Measurements from ENCODE around the gene ZDHHC6.

The ZDHHC6 gene

DNA sequence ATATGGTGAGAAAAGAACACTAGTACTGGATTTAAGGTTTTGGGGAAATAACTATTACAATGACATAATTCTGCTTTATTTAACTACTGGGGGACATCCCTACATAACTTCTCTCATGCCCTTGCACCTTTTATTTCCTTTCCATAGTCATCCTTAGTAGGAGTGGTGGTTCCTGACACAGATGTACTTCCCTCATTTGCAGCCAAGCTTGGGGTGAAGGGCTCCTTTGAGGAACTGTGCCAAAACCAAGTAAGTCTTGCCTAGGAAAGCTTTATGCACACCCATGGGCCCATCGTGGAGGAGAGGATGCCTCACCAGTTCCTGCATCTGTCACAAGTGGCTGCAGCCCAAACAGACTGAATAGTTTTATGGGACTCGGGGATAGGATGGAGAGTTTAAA lies 20.6 kb downstream of the ZDHHC6 start:
- ChIA-PET CTCF (no interaction called here), POLR2A (no interaction called here)
- no peak for DNase-seq (ENCODE audit: extremely low spot score)
- TF ChIP-seq FOXM1 (IDR thresholded peaks at IDR 0.05; ENCODE audit: borderline replicate concordance) (no peak), BHLHE40 (IDR thresholded peaks at IDR 0.05; ENCODE audit: borderline replicate concordance) (no peak), LEF1 (IDR thresholded peaks at IDR 0.05; ENCODE audit: borderline replicate concordance) (no peak), SP1 (IDR thresholded peaks at IDR 0.05) (no peak), ZNF384 (IDR thresholded peaks at IDR 0.05) (no peak), ELF4 (IDR thresholded peaks at IDR 0.05) (no peak), CTBP1 (IDR thresholded peaks at IDR 0.05; ENCODE audit: borderline replicate concordance) (no peak), L3MBTL2 (conservative IDR thresholded peaks at IDR 0.05) (no peak), FOXA1 (IDR thresholded peaks at IDR 0.05) (no peak), FOXK2 (IDR thresholded peaks at IDR 0.05) (no peak), NFRKB (IDR thresholded peaks at IDR 0.05) (no peak), SUZ12 (IDR thresholded peaks at IDR 0.05) (no peak), HDGF (IDR thresholded peaks at IDR 0.05; ENCODE audit: borderline replicate concordance) (no peak), TARDBP (IDR thresholded peaks at IDR 0.05) (no peak)
- TF ChIP-seq, protein P1, sequence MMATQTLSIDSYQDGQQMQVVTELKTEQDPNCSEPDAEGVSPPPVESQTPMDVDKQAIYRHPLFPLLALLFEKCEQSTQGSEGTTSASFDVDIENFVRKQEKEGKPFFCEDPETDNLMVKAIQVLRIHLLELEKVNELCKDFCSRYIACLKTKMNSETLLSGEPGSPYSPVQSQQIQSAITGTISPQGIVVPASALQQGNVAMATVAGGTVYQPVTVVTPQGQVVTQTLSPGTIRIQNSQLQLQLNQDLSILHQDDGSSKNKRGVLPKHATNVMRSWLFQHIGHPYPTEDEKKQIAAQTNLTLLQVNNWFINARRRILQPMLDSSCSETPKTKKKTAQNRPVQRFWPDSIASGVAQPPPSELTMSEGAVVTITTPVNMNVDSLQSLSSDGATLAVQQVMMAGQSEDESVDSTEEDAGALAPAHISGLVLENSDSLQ (IDR thresholded peaks at IDR 0.05), result no peak

DNA sequence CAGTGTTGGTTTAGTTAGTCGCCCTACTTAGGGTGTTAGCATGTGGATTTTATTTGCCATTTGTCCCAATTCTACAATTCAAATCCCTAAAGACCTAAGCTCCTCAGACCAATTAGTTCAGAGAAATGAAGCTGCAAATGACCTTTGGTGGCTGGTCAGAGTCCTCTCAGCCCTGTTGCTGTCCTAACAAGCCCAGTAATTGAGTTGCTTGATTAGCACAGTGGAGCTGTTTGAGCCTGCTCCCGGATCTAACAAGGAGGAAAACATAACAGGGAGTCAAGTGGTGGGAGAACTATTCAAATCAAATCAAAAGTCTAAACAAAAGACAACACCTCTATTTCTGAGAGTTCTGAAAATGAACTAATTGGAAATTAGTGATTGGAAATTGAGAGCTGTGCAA lies 22.1 kb downstream of the ZDHHC6 start:
- ChIA-PET POLR2A (no interaction called here), CTCF (interaction anchor here (1.4 kb wide), 1 partner anchor 10 kb away, joined by 4 read pairs; no protein-coding TSS in a partner anchor)
- DNase-seq (ENCODE audit: extremely low spot score), result no peak
- TF ChIP-seq SUZ12 (IDR thresholded peaks at IDR 0.05) (no peak), HDGF (IDR thresholded peaks at IDR 0.05; ENCODE audit: borderline replicate concordance) (no peak), NFRKB (IDR thresholded peaks at IDR 0.05) (no peak), ARNT (IDR thresholded peaks at IDR 0.05) (no peak), FOXK2 (IDR thresholded peaks at IDR 0.05) (no peak), TARDBP (IDR thresholded peaks at IDR 0.05) (no peak), ZNF384 (IDR thresholded peaks at IDR 0.05) (no peak), FOXM1 (IDR thresholded peaks at IDR 0.05; ENCODE audit: borderline replicate concordance) (no peak), BHLHE40 (IDR thresholded peaks at IDR 0.05; ENCODE audit: borderline replicate concordance) (no peak), L3MBTL2 (conservative IDR thresholded peaks at IDR 0.05) (no peak), CTBP1 (IDR thresholded peaks at IDR 0.05; ENCODE audit: borderline replicate concordance) (no peak), ELF4 (IDR thresholded peaks at IDR 0.05) (no peak), SP1 (IDR thresholded peaks at IDR 0.05) (no peak), FOXA1 (IDR thresholded peaks at IDR 0.05) (no peak), LEF1 (IDR thresholded peaks at IDR 0.05; ENCODE audit: borderline replicate concordance) (no peak)
- TF ChIP-seq, protein P1 (IDR thresholded peaks at IDR 0.05), result no peak

DNA sequence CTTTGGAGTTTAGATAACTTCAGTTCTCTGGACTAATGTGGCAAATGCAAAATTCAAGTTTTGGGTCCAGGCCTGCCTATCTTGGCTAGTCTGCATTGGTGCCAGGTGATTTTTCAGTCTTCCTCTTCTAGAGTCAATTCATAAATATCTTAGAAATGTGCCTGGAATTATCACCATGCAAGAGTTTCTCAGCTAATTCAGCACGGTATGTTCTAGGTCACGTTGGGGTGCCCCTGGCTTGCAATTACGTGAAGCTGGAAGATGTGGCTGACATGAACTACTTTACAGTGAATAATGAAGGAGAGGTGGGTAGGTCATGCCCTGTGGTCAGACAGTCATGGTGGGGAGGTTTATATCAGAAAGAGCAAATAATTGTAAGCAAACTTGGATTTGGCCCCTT lies 25.0 kb downstream of the ZDHHC6 start:
- DNase-seq (ENCODE audit: extremely low spot score), result no peak
- TF ChIP-seq BHLHE40 (IDR thresholded peaks at IDR 0.05; ENCODE audit: borderline replicate concordance), result no peak
- no peak for TF ChIP-seq FOXK2 (IDR thresholded peaks at IDR 0.05)
- TF ChIP-seq LEF1 (IDR thresholded peaks at IDR 0.05; ENCODE audit: borderline replicate concordance), result no peak
- no peak for TF ChIP-seq FOXM1 (IDR thresholded peaks at IDR 0.05; ENCODE audit: borderline replicate concordance)
- TF ChIP-seq SUZ12 (IDR thresholded peaks at IDR 0.05), result no peak
- TF ChIP-seq ZNF384 (IDR thresholded peaks at IDR 0.05), result no peak
- no peak for TF ChIP-seq CTBP1 (IDR thresholded peaks at IDR 0.05; ENCODE audit: borderline replicate concordance)
- TF ChIP-seq, protein P1 (IDR thresholded peaks at IDR 0.05), result no peak
- no peak for TF ChIP-seq FOXA1 (IDR thresholded peaks at IDR 0.05)
- TF ChIP-seq SP1 (IDR thresholded peaks at IDR 0.05), result no peak
- TF ChIP-seq NFRKB (IDR thresholded peaks at IDR 0.05), result no peak
- TF ChIP-seq ELF4 (IDR thresholded peaks at IDR 0.05), result no peak
- TF ChIP-seq HDGF (IDR thresholded peaks at IDR 0.05; ENCODE audit: borderline replicate concordance), result no peak
- TF ChIP-seq TARDBP (IDR thresholded peaks at IDR 0.05), result no peak
- no peak for TF ChIP-seq ARNT (IDR thresholded peaks at IDR 0.05)
- ChIA-PET POLR2A (no interaction called here), CTCF (no interaction called here)

DNA sequence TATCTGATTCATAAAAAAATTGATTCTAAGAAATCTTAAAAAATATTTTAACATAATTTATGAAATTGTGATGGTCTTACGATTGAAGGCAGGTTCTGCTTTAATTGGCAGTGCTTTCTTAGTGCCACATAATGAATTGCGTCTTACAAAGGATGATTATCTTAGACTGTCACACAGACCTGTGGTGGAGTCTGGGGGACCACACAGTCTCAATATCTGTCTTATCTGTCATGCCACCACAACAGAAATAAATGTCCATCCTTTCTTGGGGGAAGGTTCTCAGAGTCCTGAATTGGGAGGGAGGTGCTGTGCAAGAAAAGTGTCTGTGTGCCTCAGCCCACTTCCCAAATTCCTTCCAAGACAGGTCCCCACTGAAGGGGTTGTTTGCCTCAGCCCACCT lies 34.0 kb downstream of the ZDHHC6 start:
- DNase-seq (ENCODE audit: extremely low spot score), result no peak
- CTCF ChIA-PET, result no interaction called here
- POLR2A ChIA-PET, result no interaction called here
- no peak for TF ChIP-seq BHLHE40 (IDR thresholded peaks at IDR 0.05; ENCODE audit: borderline replicate concordance)

DNA sequence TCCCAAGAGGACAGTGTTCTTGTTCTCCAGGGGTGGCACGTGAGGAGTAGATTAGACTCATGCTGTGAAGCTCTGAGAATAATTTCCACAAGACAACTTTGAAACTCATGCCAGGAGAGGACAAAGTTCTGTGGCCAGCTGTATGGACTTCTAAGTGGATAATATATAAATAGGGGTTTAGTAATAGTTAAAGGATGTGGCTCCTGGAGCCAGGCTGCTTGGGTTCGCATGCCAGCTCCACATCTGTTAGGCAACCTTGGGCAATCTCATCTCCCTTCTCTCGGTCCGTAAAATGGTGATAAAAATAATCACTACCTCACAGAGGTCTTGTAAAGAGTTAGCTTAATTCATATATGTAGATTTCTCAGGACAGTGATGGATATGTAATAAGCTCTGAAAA lies 37.0 kb downstream of the ZDHHC6 start:
- no peak for DNase-seq (ENCODE audit: extremely low spot score)
- ChIA-PET POLR2A (no interaction called here), CTCF (no interaction called here)
- no peak for TF ChIP-seq L3MBTL2 (conservative IDR thresholded peaks at IDR 0.05)
- no peak for TF ChIP-seq HDGF (IDR thresholded peaks at IDR 0.05; ENCODE audit: borderline replicate concordance)
- no peak for TF ChIP-seq CTBP1 (IDR thresholded peaks at IDR 0.05; ENCODE audit: borderline replicate concordance)
- no peak for TF ChIP-seq FOXA1 (IDR thresholded peaks at IDR 0.05)
- TF ChIP-seq SP1 (IDR thresholded peaks at IDR 0.05), result no peak
- no peak for TF ChIP-seq TARDBP (IDR thresholded peaks at IDR 0.05)
- no peak for TF ChIP-seq ARNT (IDR thresholded peaks at IDR 0.05)
- TF ChIP-seq BHLHE40 (IDR thresholded peaks at IDR 0.05; ENCODE audit: borderline replicate concordance), result no peak

DNA sequence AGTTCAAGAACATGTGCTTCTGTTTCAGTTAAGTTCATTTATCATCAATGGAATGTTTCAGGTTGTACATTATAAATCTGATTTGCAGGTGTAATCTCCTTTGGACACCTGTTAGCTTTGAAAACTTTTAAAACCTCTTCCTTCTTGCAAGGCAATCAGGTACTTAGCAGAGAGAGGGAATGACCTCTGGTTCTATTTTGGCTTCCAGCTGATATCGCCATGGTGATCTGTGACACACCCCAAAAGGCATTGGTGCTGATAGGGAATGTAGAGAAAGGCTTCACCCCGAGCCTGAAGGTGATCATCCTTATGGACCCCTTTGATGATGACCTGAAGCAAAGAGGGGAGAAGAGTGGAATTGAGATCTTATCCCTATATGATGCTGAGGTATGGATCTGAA lies 37.4 kb downstream of the ZDHHC6 start:
- DNase-seq (ENCODE audit: extremely low spot score), result no peak
- TF ChIP-seq HDGF (IDR thresholded peaks at IDR 0.05; ENCODE audit: borderline replicate concordance) (no peak), NFRKB (IDR thresholded peaks at IDR 0.05) (no peak), CTBP1 (IDR thresholded peaks at IDR 0.05; ENCODE audit: borderline replicate concordance) (no peak), FOXK2 (IDR thresholded peaks at IDR 0.05) (no peak), BHLHE40 (IDR thresholded peaks at IDR 0.05; ENCODE audit: borderline replicate concordance) (no peak), L3MBTL2 (conservative IDR thresholded peaks at IDR 0.05) (no peak), SUZ12 (IDR thresholded peaks at IDR 0.05) (no peak), ZNF384 (IDR thresholded peaks at IDR 0.05) (no peak), LEF1 (IDR thresholded peaks at IDR 0.05; ENCODE audit: borderline replicate concordance) (no peak), ELF4 (IDR thresholded peaks at IDR 0.05) (no peak), ARNT (IDR thresholded peaks at IDR 0.05) (no peak), FOXA1 (IDR thresholded peaks at IDR 0.05) (no peak), TARDBP (IDR thresholded peaks at IDR 0.05) (no peak), SP1 (IDR thresholded peaks at IDR 0.05) (no peak), FOXM1 (IDR thresholded peaks at IDR 0.05; ENCODE audit: borderline replicate concordance) (no peak)
- TF ChIP-seq, protein P1 (IDR thresholded peaks at IDR 0.05), result no peak
- ChIA-PET CTCF (no interaction called here), POLR2A (no interaction called here)

Data from HEK293T (cell line).